H9 (cell line): ENCODE data around the gene LRSAM1. TPM values are rescaled to one million over a fixed set of nuclear protein-coding genes. Genes with fewer than 3 reads are reported as not detected.

Experiments
- DNase-seq: peaks from one replicate; pipeline ENCODE4 v3.0.0-alpha.2; 2017
- H2AFZ ChIP-seq: one replicate; pipeline ENCODE4 v1.6.1; 2013; ENCODE audit warnings: mild to moderate bottlenecking, low read length, control low read depth, moderate library complexity
- H2AK5ac ChIP-seq: 2 replicates; pipeline ENCODE4 v1.6.1; 2013; ENCODE audit warnings: low read length, control low read depth, mixed read lengths; ENCODE audit not compliant: insufficient read length
- H2BK120ac ChIP-seq: one replicate; pipeline ENCODE4 v1.6.1; 2013; ENCODE audit warnings: low read depth, mild to moderate bottlenecking, low read length, control low read depth, inconsistent platforms; ENCODE audit not compliant: poor library complexity, severe bottlenecking
- H2BK12ac ChIP-seq: 2 replicates; pipeline ENCODE4 v1.6.1; 2013; ENCODE audit warnings: low read length, control low read depth, mixed read lengths, low read depth; ENCODE audit not compliant: insufficient read length
- H2BK15ac ChIP-seq: 2 replicates; pipeline ENCODE4 v1.6.1; 2013; ENCODE audit warnings: low read depth, low read length, control low read depth
- H2BK20ac ChIP-seq: one replicate; pipeline ENCODE4 v1.6.1; 2013; ENCODE audit warnings: low read depth, mild to moderate bottlenecking, low read length, control low read depth, inconsistent platforms; ENCODE audit not compliant: poor library complexity, severe bottlenecking
- H2BK5ac ChIP-seq: 2 replicates; pipeline ENCODE4 v1.6.1; 2013; ENCODE audit warnings: low read length, control low read depth, mixed read lengths; ENCODE audit not compliant: insufficient read length
- H3K14ac ChIP-seq: 2 replicates; pipeline ENCODE4 v1.6.1; 2013; ENCODE audit warnings: low read length, control low read depth; ENCODE audit not compliant: insufficient read depth
- H3K18ac ChIP-seq: 2 replicates; pipeline ENCODE4 v1.6.1; 2013; ENCODE audit warnings: low read depth, mild to moderate bottlenecking, mixed read lengths, low read length, control low read depth; ENCODE audit not compliant: insufficient read length
- H3K23ac ChIP-seq: 2 replicates; pipeline ENCODE4 v1.6.1; 2013; ENCODE audit warnings: low read length, control low read depth, mixed read lengths, low read depth; ENCODE audit not compliant: insufficient read length
- H3K23me2 ChIP-seq: 2 replicates; pipeline ENCODE4 v1.6.1; 2013; ENCODE audit warnings: low read depth, mild to moderate bottlenecking, mixed read lengths, low read length, control low read depth; ENCODE audit not compliant: insufficient read length, poor library complexity, severe bottlenecking
- H3K27ac ChIP-seq: 2 replicates; pipeline ENCODE4 v1.5.1; 2013; ENCODE audit warnings: low read length, control low read depth, mixed read lengths, low read depth; ENCODE audit not compliant: insufficient read length
- H3K27me3 ChIP-seq: 2 replicates; pipeline ENCODE4 v1.6.1; 2013; ENCODE audit warnings: low read length, control low read depth, inconsistent platforms; ENCODE audit not compliant: insufficient read depth
- H3K4ac ChIP-seq: 2 replicates; pipeline ENCODE4 v1.6.1; 2013; ENCODE audit warnings: low read depth, mild to moderate bottlenecking, control low read depth, inconsistent platforms, low read length, moderate library complexity
- H3K4me1 ChIP-seq: 2 replicates; pipeline ENCODE4 v1.6.1; 2013; ENCODE audit warnings: low read length, control low read depth, inconsistent platforms; ENCODE audit not compliant: insufficient read depth
- H3K4me2 ChIP-seq: 2 replicates; pipeline ENCODE4 v1.6.1; 2013; ENCODE audit warnings: low read length, control low read depth, mixed read lengths; ENCODE audit not compliant: insufficient read length, insufficient read depth
- H3K56ac ChIP-seq: 2 replicates; pipeline ENCODE4 v1.6.1; 2013; ENCODE audit warnings: low read depth, mild to moderate bottlenecking, mixed read lengths, low read length, control low read depth; ENCODE audit not compliant: insufficient read length
- H3K79me1 ChIP-seq: 2 replicates; pipeline ENCODE4 v1.6.1; 2013; ENCODE audit warnings: low read depth, mild to moderate bottlenecking, moderate library complexity, low read length, control low read depth, inconsistent platforms; ENCODE audit not compliant: insufficient read depth, poor library complexity, severe bottlenecking
- H3K79me2 ChIP-seq: 2 replicates; pipeline ENCODE4 v1.6.1; 2013; ENCODE audit warnings: low read length, control low read depth, inconsistent platforms; ENCODE audit not compliant: insufficient read depth
- H3K9ac ChIP-seq: 2 replicates; pipeline ENCODE4 v1.6.1; 2013; ENCODE audit warnings: low read length, control low read depth, mixed read lengths; ENCODE audit not compliant: insufficient read length; ENCODE audit errors: extremely low read depth
- H3K9me3 ChIP-seq: one replicate; pipeline ENCODE4 v1.6.1; 2013; ENCODE audit warnings: low read depth, low read length, inconsistent platforms; ENCODE audit not compliant: control insufficient read depth
- H3T11ph ChIP-seq: one replicate; pipeline ENCODE4 v1.6.1; 2013; ENCODE audit warnings: mild to moderate bottlenecking, low read length, control low read depth, inconsistent platforms
- H4K20me1 ChIP-seq: one replicate; pipeline ENCODE4 v1.6.1; 2013; ENCODE audit not compliant: control insufficient read depth, insufficient read length, insufficient read depth
- H4K5ac ChIP-seq: 2 replicates; pipeline ENCODE4 v1.6.1; 2013; ENCODE audit warnings: low read depth, mild to moderate bottlenecking, mixed read lengths, low read length, control low read depth; ENCODE audit not compliant: insufficient read length
- H4K8ac ChIP-seq: replicated peaks from 2 replicates; pipeline ENCODE4 v1.6.1; 2013; ENCODE audit warnings: low read length, control low read depth, mixed read lengths, low read depth; ENCODE audit not compliant: insufficient read length
- H4K91ac ChIP-seq: 2 replicates; pipeline ENCODE4 v1.6.1; 2013; ENCODE audit warnings: low read depth, mild to moderate bottlenecking, moderate library complexity, mixed read lengths, low read length, control low read depth; ENCODE audit not compliant: insufficient read length
- H3K27ac Mint-ChIP-seq, 3 experiments: 2 replicates in 2 of 3; 3 replicates in 1 of 3; pipeline ENCODE4 v1.8.0; 2020 to 2021; ENCODE audit warnings: mixed read lengths in 3 of 3, mild to moderate bottlenecking in 1 of 3, moderate library complexity in 1 of 3
- H3K27me3 Mint-ChIP-seq: 2 replicates; pipeline ENCODE4 v1.8.0; 2021; ENCODE audit warnings: low read depth, mild to moderate bottlenecking, moderate library complexity, mixed read lengths
- H3K36me3 Mint-ChIP-seq, 3 experiments: 2 replicates in 2 of 3; 3 replicates in 1 of 3; pipeline ENCODE4 v1.8.0; 2020 to 2021; ENCODE audit warnings: low read depth in 3 of 3, mixed read lengths in 3 of 3; ENCODE audit not compliant: insufficient read depth in 1 of 3
- H3K4me1 Mint-ChIP-seq, 2 experiments: 2 replicates each; pipeline ENCODE4 v1.8.0; 2020; ENCODE audit warnings: mixed read lengths in 2 of 2
- H3K4me3 Mint-ChIP-seq, 2 experiments: 2 replicates in 1 of 2; 3 replicates in 1 of 2; pipeline ENCODE4 v1.8.0; 2020 to 2021; ENCODE audit warnings: mild to moderate bottlenecking in 2 of 2, mixed read lengths in 2 of 2, moderate library complexity in 1 of 2
- H3K9me3 Mint-ChIP-seq, 2 experiments: 2 replicates in 1 of 2; 3 replicates in 1 of 2; pipeline ENCODE4 v1.8.0; 2020; ENCODE audit warnings: mild to moderate bottlenecking in 2 of 2, mixed read lengths in 2 of 2, moderate library complexity in 1 of 2
- WGBS: extraction: QIAGEN DNeasy Blood & Tissue Kit; methylation state at CpG from one replicate; pipeline ENCODE4 v1.1.7; 2013; ENCODE audit warnings: missing lambda C conversion rate, low lambda C conversion rate, mixed read lengths; ENCODE audit not compliant: insufficient read length; ENCODE audit errors: extremely low coverage; 5-methylcytosine and 5-hydroxymethylcytosine counted together
- total RNA-seq: library from RNA; stranded (reverse); gene quantifications from 2 replicates; pipeline ENCODE4 v1.2.1, GENCODE V29; 2021
- TF ChIP-seq, protein P1 (sequence below): fragments of 200-600 bp; sonication (generic); conservative IDR thresholded peaks from 3 replicates; pipeline ENCODE4 v1.8.0; 2021; ENCODE audit warnings: antibody characterized with exemption, mild to moderate bottlenecking

The LRSAM1 gene
- total RNA-seq, 1 experiment from 2014 or later = 16.2 TPM

GRCh38 chr9:127526655-127527559 is 75.6 kb downstream of the LRSAM1 start:
- Mint-ChIP-seq H3K27ac (peak overlapping the region in 1 of 3 experiments; percentile 57; a peak in 2 of 7 replicates), H3K4me3 (no peak overlapping the region), H3K4me1 (peaks cover 29 to 38% of the 10 kb centered on the region in 2 experiments), H3K27me3 (peaks cover 1% of the 10 kb centered on the region; the same call in 1 of the 2 replicates), H3K9me3 (peaks cover 37 to 39% of the 10 kb centered on the region in 2 experiments), H3K36me3 (peaks cover 46 to 60% (median 55%) of the 10 kb centered on the region in 3 experiments)
- H4K20me1 ChIP-seq = no peaks in the 10 kb centered on the region
- no peak overlapping the region for H3K18ac ChIP-seq
- no peaks in the 10 kb centered on the region for H3K79me1 ChIP-seq
- H2BK20ac ChIP-seq = no peak overlapping the region
- no peak overlapping the region for H3K4ac ChIP-seq
- no CpG with 5 or more reads among the region's 30 CpGs for WGBS
- no peak overlapping the region for H3K4me2 ChIP-seq
- H4K91ac ChIP-seq = no peak overlapping the region
- no peak overlapping the region for H3K9ac ChIP-seq
- H3K14ac ChIP-seq = no peak overlapping the region; the same call in 1 of the 2 replicates
- H3K27me3 ChIP-seq = no peaks in the 10 kb centered on the region
- no peak overlapping the region for H3K56ac ChIP-seq
- H3K23ac ChIP-seq = no peak overlapping the region
- DNase-seq = no peak
- H2BK5ac ChIP-seq = no peak overlapping the region
- H3K79me2 ChIP-seq = no peaks in the 10 kb centered on the region
- H4K8ac ChIP-seq = no peak overlapping the region
- no peak overlapping the region for H2BK15ac ChIP-seq
- no peaks in the 10 kb centered on the region for H3K23me2 ChIP-seq
- no peak overlapping the region for H3T11ph ChIP-seq
- H3K27ac ChIP-seq = no peak overlapping the region
- no peak overlapping the region for H2BK12ac ChIP-seq
- TF ChIP-seq, protein P1, sequence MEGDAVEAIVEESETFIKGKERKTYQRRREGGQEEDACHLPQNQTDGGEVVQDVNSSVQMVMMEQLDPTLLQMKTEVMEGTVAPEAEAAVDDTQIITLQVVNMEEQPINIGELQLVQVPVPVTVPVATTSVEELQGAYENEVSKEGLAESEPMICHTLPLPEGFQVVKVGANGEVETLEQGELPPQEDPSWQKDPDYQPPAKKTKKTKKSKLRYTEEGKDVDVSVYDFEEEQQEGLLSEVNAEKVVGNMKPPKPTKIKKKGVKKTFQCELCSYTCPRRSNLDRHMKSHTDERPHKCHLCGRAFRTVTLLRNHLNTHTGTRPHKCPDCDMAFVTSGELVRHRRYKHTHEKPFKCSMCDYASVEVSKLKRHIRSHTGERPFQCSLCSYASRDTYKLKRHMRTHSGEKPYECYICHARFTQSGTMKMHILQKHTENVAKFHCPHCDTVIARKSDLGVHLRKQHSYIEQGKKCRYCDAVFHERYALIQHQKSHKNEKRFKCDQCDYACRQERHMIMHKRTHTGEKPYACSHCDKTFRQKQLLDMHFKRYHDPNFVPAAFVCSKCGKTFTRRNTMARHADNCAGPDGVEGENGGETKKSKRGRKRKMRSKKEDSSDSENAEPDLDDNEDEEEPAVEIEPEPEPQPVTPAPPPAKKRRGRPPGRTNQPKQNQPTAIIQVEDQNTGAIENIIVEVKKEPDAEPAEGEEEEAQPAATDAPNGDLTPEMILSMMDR = no peak
- H3K9me3 ChIP-seq = peaks cover 20% of the 10 kb centered on the region
- no peak overlapping the region for H2BK120ac ChIP-seq
- H2AFZ ChIP-seq = no peak overlapping the region
- peaks cover under 1% of the 10 kb centered on the region for H3K4me1 ChIP-seq
- no peak overlapping the region for H2AK5ac ChIP-seq
- H4K5ac ChIP-seq = no peak overlapping the region
